PC-9 (cell line): ENCODE measurements around the gene C1orf74. TPM values are rescaled to one million over a fixed set of nuclear protein-coding genes. Genes with fewer than 3 reads are reported as not detected.

ENCODE experiments used
- Bru-seq: library from RNA; stranded (reverse); fragments of 400-500 nt; gene quantifications from one replicate; lab custom pipeline; 2021; lab: Mats Ljungman, UMichigan
- BruChase-seq, 2 experiments: library from RNA; stranded (reverse); fragments of 400-500 nt; gene quantifications; one replicate each; lab custom pipeline; 2021; lab: Mats Ljungman, UMichigan
- BruUV-seq: library from RNA; stranded (reverse); fragments of 400-500 nt; replicated peaks from 2 replicates; lab custom pipeline; 2021; lab: Mats Ljungman, UMichigan
- CTCF ChIA-PET: fragments of 300-600 bp; sonication (Branson Sonifier 250); formaldehyde crosslinking; loops from one replicate; lab custom pipeline; 2022; ENCODE audit warnings: antibody characterized with exemption; lab: Charles Lee
- POLR2A ChIA-PET: fragments of 300-600 bp; sonication (Branson Sonifier 250); formaldehyde crosslinking; loops from one replicate; lab custom pipeline; 2022; ENCODE audit warnings: antibody characterized with exemption; ENCODE audit not compliant: unreplicated experiment; lab: Charles Lee
- DNase-seq, 2 experiments: peaks; one replicate each; pipeline versions ENCODE4 v3.0.0 to v3.0.0-alpha.2; 2015 to 2022; ENCODE audit warnings: mixed read lengths in 1 of 2
- H2AFZ ChIP-seq: fragments of 200-600 bp; sonication (generic); 2 replicates; pipeline ENCODE4 v1.8.1; 2017; ENCODE audit warnings: antibody characterized with exemption
- H3F3A ChIP-seq: fragments of 200-600 bp; sonication (generic); 2 replicates; pipeline ENCODE4 v1.8.1; 2017; ENCODE audit warnings: antibody characterized with exemption, mild to moderate bottlenecking, low read depth; ENCODE audit not compliant: insufficient read depth
- H3K27ac ChIP-seq: fragments of 200-600 bp; sonication (generic); 2 replicates; pipeline ENCODE4 v1.6.1; 2016; ENCODE audit warnings: mixed run types
- H3K27me3 ChIP-seq: fragments of 200-600 bp; sonication (generic); 2 replicates; pipeline ENCODE4 v1.6.1; 2016; ENCODE audit warnings: low read depth, mixed run types; ENCODE audit not compliant: insufficient read depth
- H3K36me3 ChIP-seq: fragments of 200-600 bp; sonication (generic); 2 replicates; pipeline ENCODE4 v1.6.1; 2016; ENCODE audit warnings: low read depth, mixed run types
- H3K4me1 ChIP-seq: fragments of 200-600 bp; sonication (generic); replicated peaks from 2 replicates; pipeline ENCODE4 v1.6.1; 2016; ENCODE audit warnings: mixed run types; ENCODE audit not compliant: insufficient read depth
- H3K4me2 ChIP-seq: fragments of 200-600 bp; sonication (generic); 2 replicates; pipeline ENCODE4 v1.6.1; 2017; ENCODE audit warnings: mixed run types
- H3K4me3 ChIP-seq: fragments of 200-600 bp; sonication (generic); 2 replicates; pipeline ENCODE4 v1.6.1; 2016; ENCODE audit warnings: mixed run types
- H3K79me2 ChIP-seq: fragments of 200-600 bp; sonication (generic); 2 replicates; pipeline ENCODE4 v1.6.1; 2017; ENCODE audit warnings: low read depth, mixed run types
- H3K9me2 ChIP-seq: fragments of 200-600 bp; sonication (generic); 2 replicates; pipeline ENCODE4 v1.8.1; 2017; ENCODE audit warnings: mild to moderate bottlenecking; ENCODE audit not compliant: insufficient read depth
- H3K9me3 ChIP-seq: fragments of 200-600 bp; sonication (generic); 2 replicates; pipeline ENCODE4 v1.8.1; 2016; ENCODE audit warnings: low read depth; ENCODE audit not compliant: insufficient read depth
- H4K20me1 ChIP-seq: fragments of 200-600 bp; sonication (generic); 2 replicates; pipeline ENCODE4 v1.8.1; 2017; ENCODE audit not compliant: insufficient read depth
- CTCF ChIP-seq: fragments of 200-600 bp; sonication (generic); conservative IDR thresholded peaks from 2 replicates; pipeline ENCODE4 v1.6.1; 2017; ENCODE audit warnings: mixed run types, antibody characterized with exemption, mild to moderate bottlenecking, moderate library complexity
- EZH2 ChIP-seq: fragments of 200-600 bp; sonication (generic); IDR thresholded peaks from 2 replicates; pipeline ENCODE4 v1.8.0; 2017; ENCODE audit warnings: antibody characterized with exemption, low read depth
- intact Hi-C: fragments of 100-400 bp; cut with micrococcal nuclease; formaldehyde crosslinking; loops from one replicate; pipeline ENCODE4 v1.10.0; 2022; ENCODE audit not compliant: unreplicated experiment
- long read RNA-seq: library from polyadenylated mRNA; stranded (forward); transcript quantifications from one replicate; pipeline ENCODE4 v2.0.0, GENCODE V29; 2022
- total RNA-seq: library from RNA; stranded (reverse); gene quantifications from 2 replicates; pipeline ENCODE4 v1.2.3, GENCODE V29; 2021

C1orf74 gene
- total RNA-seq (4.1 and 5.0 TPM in 2 replicates), Bru-seq, nascent RNA (percentile 75 among the genes with signal in this experiment), BruChase-seq, experiment 1, labeled RNA remaining after a 2-hour chase (percentile 78 among the genes with signal in this experiment), BruChase-seq, experiment 2, labeled RNA remaining after a 6-hour chase (percentile 67 among the genes with signal in this experiment)
- long read RNA-seq, full-length matches to known transcripts = 7 of 9 reads
- long read RNA-seq, partial matches to known transcripts = 0 of 9 reads
- long read RNA-seq, other reads (novel, unspliced or antisense) = 2 of 9 reads

- H3K4me2 ChIP-seq = peak within 1 kb of the TSS; percentile 82
- peaks cover 19% of the 10 kb centered on the region for H3K79me2 ChIP-seq
- H3K27me3 ChIP-seq = no peaks in the 10 kb centered on the region
- TSS peak; percentile 99 for BruUV-seq
- peak within 1 kb of the TSS; percentile 94 for H2AFZ ChIP-seq
- peak within 1 kb of the TSS; percentile 92 for H3K4me3 ChIP-seq
- peak; percentile 94 to 98 for DNase-seq
- H3K4me1 ChIP-seq = peaks cover 22% of the 10 kb centered on the region
- intact Hi-C loops = loop anchor here (1.0 to 2.0 kb wide), 3 partner anchors 22 to 132 kb away; partner anchors contain the start of genes IRF6, LAMB3 and UTP25
- H3K9me2 ChIP-seq = no peaks in the 10 kb centered on the region
- peak within 1 kb of the TSS; percentile 85 for H3K27ac ChIP-seq
- peaks cover 12% of the 10 kb centered on the region; the same call in 1 of the 2 replicates for H3K36me3 ChIP-seq
- ChIA-PET POLR2A (interaction anchor here (0.6 to 1.0 kb wide), 5 partner anchors 20 to 145 kb away, joined by 3 to 40 read pairs (median 4); partner anchors contain the start of genes IRF6 and LAMB3), CTCF (interaction anchor here (0.8 kb wide), 1 partner anchor 215 kb away, joined by 4 read pairs; no protein-coding TSS in a partner anchor)
- no peaks in the 10 kb centered on the region for H4K20me1 ChIP-seq
- peaks cover 4% of the 10 kb centered on the region; the same call in 1 of the 2 replicates for H3K9me3 ChIP-seq
- H3F3A ChIP-seq = peaks cover 11% of the 10 kb centered on the region; the same call in 1 of the 2 replicates
- TF ChIP-seq EZH2 (no peak), CTCF (no peak)
Measured at GRCh38 chr1:209784265-209785169, at the start of gene C1orf74. TSS of gene C1orf74 (minus strand) at chr1:209784559. CDS start at chr1:209783634, 925 bp downstream.

- Histone ChIP-seq H3K4me3 (no peak overlapping the region), H3K36me3 (peaks cover 35% of the 10 kb centered on the region), H3K9me3 (no peaks in the 10 kb centered on the region), H3F3A (peaks cover 7% of the 10 kb centered on the region; the same call in 1 of the 2 replicates), H3K27ac (no peak overlapping the region), H3K9me2 (no peaks in the 10 kb centered on the region), H4K20me1 (peaks cover 7% of the 10 kb centered on the region; the same call in 1 of the 2 replicates), H3K27me3 (no peaks in the 10 kb centered on the region), H3K4me1 (peaks cover 14% of the 10 kb centered on the region), H3K79me2 (peaks cover 31% of the 10 kb centered on the region), H2AFZ (no peak overlapping the region), H3K4me2 (no peak overlapping the region)
- no TSS peak for BruUV-seq
- POLR2A ChIA-PET = no interaction called here
- no peak for DNase-seq
- TF ChIP-seq EZH2 (no peak), CTCF (no peak)
- CTCF ChIA-PET = interaction anchor here (0.7 kb wide), 1 partner anchor 83 kb away, joined by 3 read pairs; no protein-coding TSS in a partner anchor
- intact Hi-C loops = no loop called here
Measured at GRCh38 chr1:209831615-209832014, 47.3 kb upstream of the C1orf74 start.

- BruUV-seq = no TSS peak
- POLR2A ChIA-PET = no interaction called here
- no peak for TF ChIP-seq CTCF
- TF ChIP-seq EZH2 = no peak
- no peak overlapping the region for H3K4me2 ChIP-seq
- no peak overlapping the region for H3K4me3 ChIP-seq
- intact Hi-C loops = no loop called here
- H3K9me2 ChIP-seq = no peaks in the 10 kb centered on the region
- peaks cover 18% of the 10 kb centered on the region for H3K4me1 ChIP-seq
- no peaks in the 10 kb centered on the region for H3K9me3 ChIP-seq
- no peak for DNase-seq
- no peaks in the 10 kb centered on the region for H3K27me3 ChIP-seq
- H3K79me2 ChIP-seq = peaks cover 31% of the 10 kb centered on the region
- H4K20me1 ChIP-seq = peaks cover 7% of the 10 kb centered on the region; the same call in 1 of the 2 replicates
- no peak overlapping the region for H2AFZ ChIP-seq
- no peak overlapping the region for H3K27ac ChIP-seq
- peaks cover 29% of the 10 kb centered on the region for H3K36me3 ChIP-seq
- H3F3A ChIP-seq = peaks cover 16% of the 10 kb centered on the region; the same call in 1 of the 2 replicates
- CTCF ChIA-PET = no interaction called here
Measured at GRCh38 chr1:209830722-209831121, 46.4 kb upstream of the C1orf74 start.
